Fibroblast of skin of left quadriceps (primary cell): ENCODE data around the gene HIRA.

ENCODE experiments used
- DNase-seq, 2 experiments: peaks; one replicate each; pipeline ENCODE4 v3.0.0-alpha.2; 2013; ENCODE audit warnings: low read depth in 2 of 2

HIRA gene, protein sequence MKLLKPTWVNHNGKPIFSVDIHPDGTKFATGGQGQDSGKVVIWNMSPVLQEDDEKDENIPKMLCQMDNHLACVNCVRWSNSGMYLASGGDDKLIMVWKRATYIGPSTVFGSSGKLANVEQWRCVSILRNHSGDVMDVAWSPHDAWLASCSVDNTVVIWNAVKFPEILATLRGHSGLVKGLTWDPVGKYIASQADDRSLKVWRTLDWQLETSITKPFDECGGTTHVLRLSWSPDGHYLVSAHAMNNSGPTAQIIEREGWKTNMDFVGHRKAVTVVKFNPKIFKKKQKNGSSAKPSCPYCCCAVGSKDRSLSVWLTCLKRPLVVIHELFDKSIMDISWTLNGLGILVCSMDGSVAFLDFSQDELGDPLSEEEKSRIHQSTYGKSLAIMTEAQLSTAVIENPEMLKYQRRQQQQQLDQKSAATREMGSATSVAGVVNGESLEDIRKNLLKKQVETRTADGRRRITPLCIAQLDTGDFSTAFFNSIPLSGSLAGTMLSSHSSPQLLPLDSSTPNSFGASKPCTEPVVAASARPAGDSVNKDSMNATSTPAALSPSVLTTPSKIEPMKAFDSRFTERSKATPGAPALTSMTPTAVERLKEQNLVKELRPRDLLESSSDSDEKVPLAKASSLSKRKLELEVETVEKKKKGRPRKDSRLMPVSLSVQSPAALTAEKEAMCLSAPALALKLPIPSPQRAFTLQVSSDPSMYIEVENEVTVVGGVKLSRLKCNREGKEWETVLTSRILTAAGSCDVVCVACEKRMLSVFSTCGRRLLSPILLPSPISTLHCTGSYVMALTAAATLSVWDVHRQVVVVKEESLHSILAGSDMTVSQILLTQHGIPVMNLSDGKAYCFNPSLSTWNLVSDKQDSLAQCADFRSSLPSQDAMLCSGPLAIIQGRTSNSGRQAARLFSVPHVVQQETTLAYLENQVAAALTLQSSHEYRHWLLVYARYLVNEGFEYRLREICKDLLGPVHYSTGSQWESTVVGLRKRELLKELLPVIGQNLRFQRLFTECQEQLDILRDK

DNA sequence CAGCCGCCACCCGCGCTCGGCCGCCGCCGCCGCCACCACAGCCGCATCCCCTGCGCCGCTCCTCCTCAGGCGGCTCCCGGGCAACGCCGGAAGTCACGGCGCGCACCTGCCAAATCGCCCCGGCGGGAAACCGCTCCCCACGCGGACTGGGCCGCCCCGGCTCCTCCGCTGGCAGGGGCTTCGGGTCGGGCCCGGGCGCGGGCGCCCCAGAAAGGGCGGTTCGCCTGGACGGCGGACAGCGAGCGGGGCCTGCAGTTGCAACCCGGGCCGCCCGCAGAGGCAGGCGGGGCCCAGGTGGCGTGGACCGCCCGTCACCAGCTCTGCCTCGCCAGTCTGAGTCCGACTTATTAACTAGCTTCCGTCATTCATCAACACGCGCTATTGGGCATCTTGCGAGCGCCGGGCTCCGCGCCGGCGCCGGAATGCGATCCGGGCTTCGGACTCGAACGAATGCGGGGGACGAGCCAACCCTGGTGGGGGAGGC is at the start of gene HIRA:
Gene HIRA (minus strand): TSS at position 85 of the 484 bp plus-strand sequence. CDS start 257 bp downstream, outside the sequence.
- peak; percentile 51 to 52 for DNase-seq

DNA sequence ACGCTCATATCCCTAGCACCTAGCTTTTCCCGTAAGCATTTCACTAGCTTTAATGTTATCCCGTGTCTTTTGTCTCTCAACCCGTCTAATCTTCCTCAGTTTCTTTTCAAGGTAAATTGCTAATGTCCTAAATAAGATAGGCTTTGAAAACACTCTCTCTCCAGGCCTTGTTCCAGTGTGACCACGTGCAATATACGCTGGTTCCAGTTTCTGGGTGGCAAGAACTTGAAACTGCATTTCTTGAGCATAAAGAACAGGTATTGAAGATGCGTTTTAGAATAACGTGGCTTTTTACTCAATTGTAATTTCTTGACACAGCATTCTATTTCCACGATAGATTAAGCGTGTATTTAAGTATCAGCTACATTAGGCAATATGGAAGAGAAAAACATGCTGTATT is 49.3 kb upstream of the HIRA start:
- DNase-seq = no peak

DNA sequence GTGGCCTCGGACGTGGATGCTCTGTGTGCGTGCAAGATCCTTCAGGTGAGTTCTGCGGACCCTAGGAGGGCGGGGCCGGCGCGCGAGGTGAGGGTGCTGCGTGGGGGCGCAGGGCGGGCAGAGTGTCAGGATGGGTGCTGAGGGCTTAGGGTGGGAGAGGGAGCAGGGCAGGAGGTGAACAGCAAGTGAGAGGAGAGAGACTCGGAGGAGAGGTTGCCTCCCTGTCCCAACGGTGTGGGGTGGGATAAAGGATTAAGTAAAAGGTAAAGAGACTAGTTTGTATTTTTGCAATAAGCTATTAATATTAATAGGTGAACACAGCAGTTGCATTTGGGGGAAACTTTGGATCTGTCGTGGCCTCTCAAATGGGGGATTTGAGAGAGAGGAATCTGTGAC is 48.6 kb upstream of the HIRA start:
- no peak for DNase-seq

DNA sequence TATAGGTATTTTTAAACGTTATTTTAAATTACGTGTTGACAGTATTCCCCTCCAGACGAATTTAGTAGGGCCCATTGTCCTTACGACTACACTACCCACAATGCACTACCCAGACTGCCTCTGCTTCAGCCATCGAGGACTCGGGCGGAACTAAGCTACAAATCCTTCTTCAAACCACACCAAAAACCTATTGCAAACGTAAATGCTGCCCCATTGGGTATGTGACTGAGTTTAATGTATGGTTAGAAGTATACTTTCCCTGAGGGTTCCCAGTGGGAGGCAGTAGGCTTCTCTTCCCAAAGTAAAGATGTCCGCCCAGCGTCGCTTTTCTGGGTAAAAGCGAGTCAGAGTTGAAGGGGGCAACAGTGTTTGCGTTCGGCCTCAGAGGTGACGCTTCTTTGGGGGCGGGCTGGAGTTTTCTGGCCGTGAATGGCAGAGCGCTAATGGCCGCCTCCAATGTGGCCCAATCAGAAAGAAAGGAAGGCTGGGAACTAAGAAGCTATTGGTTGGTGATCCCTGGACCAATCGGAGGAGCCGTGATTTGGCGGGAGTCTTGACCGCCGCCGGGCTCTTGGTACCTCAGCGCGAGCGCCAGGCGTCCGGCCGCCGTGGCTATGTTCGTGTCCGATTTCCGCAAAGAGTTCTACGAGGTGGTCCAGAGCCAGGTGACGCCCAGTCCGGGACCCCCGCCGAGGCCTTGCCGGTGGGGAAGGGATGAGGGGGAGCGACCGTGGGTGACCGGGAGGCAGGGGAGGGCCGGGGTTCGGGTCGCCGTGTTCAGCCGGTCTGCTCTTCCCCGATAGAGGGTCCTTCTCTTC is 48.0 kb upstream of the HIRA start, which contains the start of gene CDC45:
Gene CDC45 (plus strand): TSS at position 566 of the 818 bp plus-strand sequence. CDS start 49 bp downstream, at position 615.
- DNase-seq = peak; percentile 96

DNA sequence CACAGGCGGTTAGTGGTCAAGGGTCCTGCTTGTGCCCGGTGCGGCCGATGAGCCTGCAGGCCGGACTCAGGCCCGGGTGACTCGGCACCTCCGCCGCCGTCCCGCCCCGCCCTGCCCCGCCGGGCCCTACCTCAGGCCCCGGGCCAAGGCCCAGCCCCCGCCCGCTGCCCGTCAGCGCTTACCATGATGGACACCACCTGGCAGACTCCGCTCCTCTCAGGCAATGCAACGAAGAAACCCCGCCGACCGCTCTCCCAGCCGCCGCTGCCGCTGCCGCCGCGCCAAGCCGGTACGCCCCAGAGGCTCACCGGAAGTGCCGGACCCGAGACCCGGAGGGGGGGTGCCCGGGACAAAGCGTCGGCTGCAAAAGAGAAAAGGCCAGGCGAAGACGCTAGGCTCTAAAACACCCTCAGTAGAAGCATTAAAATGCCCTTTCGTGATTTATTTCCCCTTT is 47.4 kb upstream of the HIRA start, which contains the start of gene UFD1:
Gene UFD1 (minus strand): TSS at position 293 of the 454 bp plus-strand sequence. CDS start 108 bp downstream, at position 185.
- no peak for DNase-seq

DNA sequence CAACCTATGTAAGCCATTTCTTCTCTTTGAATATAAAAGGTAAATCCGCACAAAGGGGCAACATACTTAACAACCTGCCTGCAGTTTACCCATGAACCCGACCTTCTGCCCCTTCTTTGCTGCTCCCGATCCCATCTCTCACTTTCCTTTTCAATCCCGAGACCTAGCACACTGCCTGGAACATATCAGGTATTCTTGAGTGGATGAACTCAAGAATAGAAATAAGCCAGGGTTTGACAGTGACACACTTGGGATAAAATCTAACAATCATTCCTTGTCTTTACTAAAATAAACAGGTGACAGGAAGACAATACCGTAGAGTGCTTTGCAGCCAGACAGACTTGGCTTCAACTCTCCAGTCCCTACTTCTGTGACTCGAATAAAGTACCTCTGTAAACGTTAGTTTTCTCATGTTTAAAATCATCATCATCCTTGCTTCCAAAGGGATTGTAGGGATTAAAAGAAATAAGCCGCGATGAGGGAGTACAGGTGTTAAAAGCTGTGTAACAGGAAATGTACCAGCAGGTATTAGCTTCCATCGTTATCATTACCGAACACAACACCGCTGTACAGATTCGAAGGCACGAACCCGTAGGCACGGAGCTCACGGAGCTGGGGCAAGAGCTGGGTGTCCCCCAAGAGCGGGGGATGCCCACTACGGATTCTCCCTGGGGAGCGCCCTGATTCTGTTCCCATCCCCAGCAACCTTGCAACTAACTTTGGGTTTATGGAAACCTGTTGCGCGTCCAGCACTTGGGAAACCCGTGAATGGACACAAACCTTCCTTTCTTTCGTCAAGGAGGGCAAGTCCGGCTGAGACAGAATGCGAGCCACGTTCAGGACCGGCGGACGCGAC is 46.7 kb upstream of the HIRA start:
- DNase-seq = no peak

DNA sequence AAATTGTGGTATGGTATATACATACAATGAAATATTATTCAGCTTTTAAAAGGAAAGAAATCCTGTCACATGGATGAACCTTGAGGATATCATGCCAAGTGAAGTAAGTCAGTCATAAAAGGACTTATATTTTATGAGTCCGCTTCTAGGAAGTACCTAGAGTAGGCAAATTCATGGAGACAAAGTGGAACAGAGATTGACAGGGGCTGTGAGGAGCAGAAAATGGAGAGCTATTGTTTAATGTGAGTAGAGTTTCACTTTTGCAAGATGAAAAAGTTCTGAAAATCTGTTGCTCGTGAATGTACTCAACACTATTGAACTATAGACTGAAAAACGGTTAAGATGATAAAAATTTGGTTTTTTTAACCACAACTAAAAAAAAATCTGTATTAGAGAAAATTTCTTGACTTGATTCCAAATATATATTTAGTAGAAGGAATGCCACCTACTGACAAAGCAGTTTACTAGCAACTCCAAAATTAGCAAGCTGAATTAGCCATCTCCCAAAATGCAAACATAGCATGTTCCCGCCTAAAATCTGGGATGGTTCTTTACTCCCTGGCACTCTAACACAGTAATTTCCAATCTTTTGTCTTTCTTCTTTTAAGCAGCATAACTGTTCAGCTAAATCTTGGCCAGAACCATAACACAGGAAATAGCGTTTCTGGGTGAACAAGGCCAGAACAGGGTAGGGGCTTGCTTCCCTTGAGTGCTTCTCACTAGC is 46.0 kb upstream of the HIRA start:
- DNase-seq = peak in 1 of 2 experiments; percentile 5

DNA sequence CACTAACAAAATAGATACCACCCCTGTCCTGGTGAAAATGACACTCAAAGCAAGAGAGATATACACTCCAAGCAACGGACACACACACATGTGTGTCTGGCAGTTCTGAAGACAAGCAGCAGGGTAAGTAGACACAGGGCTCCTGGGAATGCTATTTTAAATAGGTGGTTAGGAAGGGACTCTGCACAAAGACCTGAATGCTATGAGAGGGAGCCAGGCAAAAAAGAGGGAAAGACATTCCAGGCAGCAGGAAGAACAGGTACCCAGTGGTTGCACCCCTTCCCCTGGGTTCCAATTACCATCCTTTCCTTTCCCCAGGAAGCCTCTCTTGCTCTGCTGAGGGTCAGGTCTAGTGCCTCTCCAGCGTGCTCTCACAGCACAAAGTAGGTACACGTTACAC is 44.5 kb upstream of the HIRA start:
- no peak for DNase-seq

DNA sequence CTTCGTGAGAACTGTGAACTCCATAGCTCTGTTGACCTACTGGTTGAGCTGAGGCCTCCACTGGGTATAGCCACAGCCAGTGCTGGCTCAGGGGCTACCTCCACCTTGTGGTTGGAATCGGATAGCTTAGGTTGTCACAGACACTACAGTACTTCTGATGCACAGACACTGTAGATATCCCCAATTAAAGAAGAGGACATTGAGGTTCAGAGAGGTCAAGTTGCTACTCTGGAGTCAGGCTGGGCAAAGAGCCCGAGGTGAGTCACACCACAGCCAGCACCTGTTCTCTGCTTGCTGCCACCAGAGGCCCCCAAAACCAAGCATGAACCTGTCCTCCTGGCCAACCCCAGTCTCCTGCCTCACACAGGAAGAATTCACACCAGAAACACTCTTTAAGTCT is 42.0 kb upstream of the HIRA start:
- no peak for DNase-seq

DNA sequence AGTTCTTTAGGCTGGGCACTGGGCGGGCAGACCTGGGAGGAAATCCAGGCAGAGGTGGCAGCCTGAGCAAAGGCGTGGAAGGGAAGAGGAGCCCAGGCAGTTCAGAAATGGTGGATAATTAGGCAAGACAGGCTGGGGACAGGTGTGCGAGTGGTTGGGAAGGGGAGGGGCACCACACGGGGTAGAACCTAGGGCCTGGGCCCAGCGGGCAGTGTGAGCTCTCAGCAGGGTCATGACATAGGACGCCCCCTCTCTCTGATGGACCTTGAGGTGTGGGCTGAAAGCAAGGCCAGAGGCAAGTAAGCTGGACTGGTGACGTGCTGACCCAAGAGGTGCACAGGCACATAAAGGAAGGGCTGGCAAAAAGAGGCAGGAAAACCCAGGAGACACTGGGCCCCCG is 40.7 kb upstream of the HIRA start:
- DNase-seq = no peak

DNA sequence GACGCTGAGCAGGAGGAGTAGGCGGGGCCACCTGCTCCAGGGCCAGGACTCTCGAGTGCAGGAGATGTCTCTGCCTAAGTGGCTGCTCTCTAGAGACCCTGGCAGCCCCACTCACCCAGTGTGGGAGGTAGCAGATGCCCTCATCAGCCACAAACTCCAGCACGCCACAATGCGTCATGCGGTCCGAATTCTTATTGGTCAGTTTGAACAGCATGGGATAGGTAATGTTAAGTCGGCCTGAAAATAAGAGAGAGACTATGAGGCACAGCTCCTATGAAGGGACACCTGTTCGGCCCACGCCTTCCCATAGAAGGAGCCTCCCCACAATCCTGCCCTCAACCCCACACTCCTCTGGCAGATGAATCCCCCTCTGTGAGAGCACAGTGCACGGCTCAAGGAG is 40.0 kb upstream of the HIRA start:
- DNase-seq = no peak

DNA sequence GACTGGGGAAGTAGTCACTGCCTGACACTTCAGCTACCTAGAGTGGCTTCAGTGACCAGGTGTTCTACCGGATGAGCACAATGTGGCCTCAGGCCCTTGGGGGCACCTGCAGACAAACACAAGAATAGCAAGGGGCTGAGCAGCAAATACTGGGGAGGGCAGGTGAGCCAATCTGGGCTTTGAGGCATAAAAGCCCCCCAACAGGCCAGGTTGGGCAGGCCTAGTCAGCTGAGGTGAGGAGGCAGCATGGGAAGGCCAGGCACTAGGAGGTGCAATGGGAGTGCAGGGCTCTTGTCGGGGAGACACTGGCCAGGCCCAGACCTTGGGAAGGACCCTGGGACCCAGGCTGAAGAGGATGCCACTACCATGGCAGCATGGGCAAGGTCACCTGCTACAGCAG is 38.5 kb upstream of the HIRA start:
- DNase-seq = no peak

DNA sequence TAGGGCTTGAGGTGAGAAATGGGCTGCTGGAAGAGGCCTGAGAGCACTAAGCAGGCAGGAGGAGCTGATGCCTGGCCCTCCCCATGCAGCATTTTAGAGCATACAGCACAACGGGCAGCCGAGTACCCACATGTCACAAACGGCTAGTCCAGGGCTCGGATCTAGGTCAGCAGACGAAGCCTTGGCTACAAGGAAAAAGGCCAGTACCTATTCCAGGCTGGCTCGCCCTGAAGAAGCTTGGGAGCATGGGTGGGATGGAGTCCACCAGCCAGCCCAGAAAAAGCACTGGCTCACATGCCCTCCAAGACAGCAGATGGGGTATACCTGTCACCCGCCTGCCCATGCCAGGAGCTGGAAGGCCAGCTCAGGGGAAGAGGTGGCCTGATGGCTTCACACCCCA is 37.9 kb upstream of the HIRA start:
- DNase-seq = no peak

DNA sequence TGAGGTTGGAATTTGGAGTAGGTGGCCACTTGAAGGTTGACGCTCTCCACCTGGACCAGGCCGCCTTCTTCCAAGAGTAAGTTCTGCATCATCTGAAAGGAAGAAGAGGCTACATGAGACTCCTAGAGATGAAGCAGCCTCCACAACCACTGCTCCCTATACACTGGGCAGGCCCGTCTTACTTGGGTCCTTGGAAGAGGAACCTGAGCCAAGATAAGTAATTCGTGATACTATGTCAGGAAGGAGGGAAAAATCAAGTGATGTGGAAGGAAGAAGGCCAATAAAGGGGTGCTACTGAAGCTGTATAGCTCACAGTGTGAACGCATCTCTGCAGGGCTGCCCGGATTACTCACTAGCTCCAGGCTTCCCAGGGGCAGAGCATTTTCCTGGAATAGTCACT is 36.4 kb upstream of the HIRA start:
- DNase-seq = no peak

DNA sequence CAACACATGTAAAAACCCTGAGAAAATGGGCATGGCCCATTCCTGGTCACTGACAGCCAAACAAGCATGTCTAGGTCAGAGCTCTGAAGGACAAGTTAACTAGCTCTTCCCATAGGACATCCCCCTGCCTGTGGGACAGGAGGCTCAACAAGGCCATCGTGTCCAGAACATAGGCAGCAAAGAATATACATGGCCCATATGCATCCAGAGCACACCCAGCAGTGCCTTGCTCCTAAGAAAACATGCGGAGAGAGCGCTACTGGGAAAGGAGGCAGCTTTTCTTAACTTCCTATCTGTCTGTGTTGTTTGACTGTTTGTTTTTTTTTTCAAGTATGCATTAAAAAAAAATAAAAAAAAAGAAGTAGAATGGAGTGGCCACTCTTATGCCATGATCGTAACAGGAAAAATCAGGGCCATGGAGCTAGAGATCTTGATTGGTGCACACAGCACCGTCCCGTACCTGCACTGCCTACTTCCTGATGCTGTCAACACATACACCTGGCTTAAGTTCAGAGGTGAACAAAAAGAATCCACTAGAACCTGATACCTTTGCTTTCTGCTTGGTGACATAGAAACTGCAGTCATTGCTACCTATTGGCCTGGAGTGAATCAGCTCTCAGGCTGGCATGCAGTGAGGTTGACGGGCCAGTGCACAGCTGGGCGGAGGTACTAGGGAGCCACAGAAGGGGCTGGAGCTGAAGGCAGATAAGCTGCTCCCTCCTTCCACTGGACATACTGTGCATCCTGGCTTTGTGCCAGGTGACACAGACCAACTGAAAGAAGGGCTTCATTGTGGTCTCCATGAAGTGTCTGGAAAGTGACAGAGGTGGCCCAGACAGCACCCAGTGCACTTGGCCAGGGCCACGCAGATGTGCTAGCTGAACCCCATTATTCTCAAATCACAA is 35.6 kb upstream of the HIRA start:
- DNase-seq = no peak

DNA sequence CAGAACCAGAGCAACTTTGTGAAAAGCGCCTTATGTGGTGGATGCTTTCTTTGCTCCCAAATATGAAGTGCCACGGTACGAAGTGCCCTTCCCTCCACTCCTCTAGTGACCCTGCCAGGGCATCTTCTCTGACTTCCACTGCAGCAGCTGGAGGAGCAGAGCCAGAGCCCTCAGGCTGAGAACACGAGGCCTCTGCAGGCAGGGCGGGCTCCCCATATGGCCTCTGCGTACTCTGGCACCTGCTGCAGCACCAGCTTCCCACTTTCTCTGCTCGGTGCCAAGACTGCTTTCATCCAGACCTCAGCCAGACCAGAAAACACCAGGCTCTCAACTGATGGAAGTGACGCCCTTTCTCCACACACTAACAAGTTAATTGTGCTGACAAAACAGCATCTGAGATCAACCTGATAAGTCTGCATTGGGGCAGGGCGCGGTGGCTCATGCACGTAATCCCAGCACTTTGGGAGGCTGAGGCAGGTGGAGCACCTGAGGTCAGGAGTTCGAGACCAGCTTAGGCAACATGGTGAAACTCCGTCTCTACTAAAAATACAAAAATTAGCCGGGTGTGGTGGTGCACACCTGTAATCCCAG is 34.7 kb upstream of the HIRA start:
- DNase-seq = no peak

DNA sequence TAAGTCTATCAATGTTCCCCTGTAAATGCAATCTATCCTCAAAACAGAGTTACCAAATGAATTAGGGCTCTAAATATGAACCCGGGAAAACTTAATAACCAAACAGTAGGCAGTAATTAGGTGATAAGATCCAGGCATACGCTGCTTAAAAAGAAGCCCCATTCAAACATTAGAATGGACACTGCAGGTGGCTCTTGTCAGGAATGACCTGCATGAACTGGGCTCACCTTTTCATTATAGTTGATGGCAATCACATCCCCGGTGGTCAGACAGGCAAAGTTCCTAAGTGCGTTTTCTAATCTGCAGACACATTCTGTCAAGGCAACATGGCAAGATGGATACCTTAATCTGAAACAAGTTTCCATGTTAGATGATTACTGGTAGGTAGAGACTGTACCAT is 33.4 kb upstream of the HIRA start:
- no peak for DNase-seq

DNA sequence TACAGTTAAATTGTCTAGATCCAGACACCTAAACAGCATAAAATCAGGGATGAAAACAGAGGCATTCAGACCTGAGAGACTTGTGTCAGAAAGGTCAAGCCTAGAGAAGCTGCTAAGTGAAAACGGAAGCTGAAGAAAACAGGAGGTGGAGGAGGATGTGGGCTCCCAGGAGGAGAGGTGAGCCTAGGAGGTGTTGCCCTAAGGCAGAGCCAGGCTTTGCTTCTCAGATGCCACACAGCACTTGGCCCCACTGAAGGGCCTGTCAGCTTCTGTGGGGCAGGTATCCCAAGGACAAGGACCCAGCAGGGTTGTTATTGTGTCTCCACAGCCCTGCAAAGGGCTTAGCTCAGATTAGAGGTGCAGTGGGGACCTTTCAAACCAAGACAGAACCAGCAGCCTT is 33.0 kb upstream of the HIRA start:
- DNase-seq = no peak
